ENCODE results near the gene FAM13A. TPM values are rescaled to one million over a fixed set of nuclear protein-coding genes. Genes with fewer than 3 reads are reported as not detected.
"Not testable (repeated sequence)": the region's sequence is repeated elsewhere in the genome, so short reads cannot be mapped to it uniquely, and the experiment has no call there.

The FAM13A gene
- total RNA-seq, 1 donor from 2014 or later = 52.2 TPM

GRCh38 chr4:89044147-89044900, 12.7 kb downstream of the FAM13A start:
- FAIRE-seq (no peak), DNase-seq (ENCODE audit: low spot score in 2 of 2) (no peak)

GRCh38 chr4:89042055-89042454, 14.9 kb downstream of the FAM13A start:
- FAIRE-seq (no peak), DNase-seq (ENCODE audit: low spot score in 2 of 2) (no peak)

- DNase-seq (ENCODE audit: low spot score in 2 of 2) (no peak), FAIRE-seq (no peak)
These were observed 17.2 kb downstream of the FAM13A start for GRCh38 chr4:89039730-89040338.

- FAIRE-seq (no peak), DNase-seq (ENCODE audit: low spot score in 2 of 2) (no peak)
These were observed 20.4 kb downstream of the FAM13A start for GRCh38 chr4:89036535-89036934.

- DNase-seq (ENCODE audit: low spot score in 2 of 2) = no peak
- FAIRE-seq = no peak
These were observed 25.7 kb downstream of the FAM13A start for GRCh38 chr4:89031272-89031671.

GRCh38 chr4:89029591-89029990, 27.4 kb downstream of the FAM13A start:
- DNase-seq (ENCODE audit: low spot score in 2 of 2) = no peak
- no peak for FAIRE-seq

- no peak for FAIRE-seq
- DNase-seq (ENCODE audit: low spot score in 2 of 2) = no peak
These were observed 30.4 kb downstream of the FAM13A start for GRCh38 chr4:89026542-89026941.

GRCh38 chr4:89024051-89024675, 32.8 kb downstream of the FAM13A start:
- DNase-seq (ENCODE audit: low spot score in 2 of 2) (peak; percentile 39 to 54), FAIRE-seq (peak; percentile 98)

- DNase-seq (ENCODE audit: low spot score in 2 of 2) = no peak
- no peak for FAIRE-seq
These were observed 33.8 kb downstream of the FAM13A start for GRCh38 chr4:89023140-89023539.

- DNase-seq (ENCODE audit: low spot score in 2 of 2) = no peak
- no peak for FAIRE-seq
These were observed 34.4 kb downstream of the FAM13A start for GRCh38 chr4:89022426-89023128.

GRCh38 chr4:89021684-89022083, 35.3 kb downstream of the FAM13A start:
- FAIRE-seq = no peak
- no peak for DNase-seq (ENCODE audit: low spot score in 2 of 2)

GRCh38 chr4:89021062-89021461, 35.9 kb downstream of the FAM13A start:
- no peak for FAIRE-seq
- no peak for DNase-seq (ENCODE audit: low spot score in 2 of 2)

- not testable (repeated sequence) for DNase-seq (ENCODE audit: low spot score in 2 of 2); FAIRE-seq
These were observed 42.1 kb downstream of the FAM13A start for GRCh38 chr4:89014897-89015296.

- FAIRE-seq (no peak), DNase-seq (ENCODE audit: low spot score in 2 of 2) (no peak)
These were observed 47.1 kb downstream of the FAM13A start for GRCh38 chr4:89009761-89010369.

- DNase-seq (ENCODE audit: low spot score in 2 of 2) (no peak), FAIRE-seq (no peak)
These were observed 47.9 kb downstream of the FAM13A start for GRCh38 chr4:89009115-89009514.

GRCh38 chr4:89008166-89008565, 48.8 kb downstream of the FAM13A start:
- DNase-seq (ENCODE audit: low spot score in 2 of 2) = no peak
- no peak for FAIRE-seq

GRCh38 chr4:89007338-89007939, 49.5 kb downstream of the FAM13A start:
- FAIRE-seq = no peak
- no peak for DNase-seq (ENCODE audit: low spot score in 2 of 2)

GRCh38 chr4:89006307-89006706, 50.7 kb downstream of the FAM13A start:
- FAIRE-seq = no peak
- DNase-seq (ENCODE audit: low spot score in 2 of 2) = no peak

- not testable (repeated sequence) for FAIRE-seq; DNase-seq (ENCODE audit: low spot score in 2 of 2)
These were observed 51.9 kb downstream of the FAM13A start for GRCh38 chr4:89005066-89005465.
